Left ventricle myocardium inferior (tissue), 1 donor: ENCODE measurements around the gene SGSH. TPM values are rescaled to one million over a fixed set of nuclear protein-coding genes. Genes with fewer than 3 reads are reported as not detected.

Experiments used
- DNase-seq: peaks from one replicate; pipeline ENCODE4 v3.0.0-alpha.2; 2020
- H3K27ac ChIP-seq: fragments of 200-600 bp; replicated peaks from 2 replicates; pipeline ENCODE4 v1.8.0; 2021
- H3K27me3 ChIP-seq: fragments of 200-600 bp; 2 replicates; pipeline ENCODE4 v1.8.0; 2021; ENCODE audit warnings: low read depth
- H3K36me3 ChIP-seq: fragments of 200-600 bp; 2 replicates; pipeline ENCODE4 v1.8.0; 2021
- H3K4me1 ChIP-seq: fragments of 200-600 bp; 2 replicates; pipeline ENCODE4 v1.8.0; 2021
- H3K4me3 ChIP-seq: fragments of 200-600 bp; 2 replicates; pipeline ENCODE4 v1.8.0; 2021; ENCODE audit warnings: mild to moderate bottlenecking, moderate library complexity
- H3K9me3 ChIP-seq: fragments of 200-600 bp; replicated peaks from 2 replicates; pipeline ENCODE4 v1.8.0; 2021
- intact Hi-C: fragments of 100-400 bp; cut with micrococcal nuclease; formaldehyde crosslinking; loops from one replicate; pipeline ENCODE4 v1.11.0; 2022
- total RNA-seq: library from RNA; stranded (reverse); fragmentation: NEBNext Ultra II Directional; extraction: Animal tissue kit (Norgen Biotek cat#: 25700); gene quantifications from one replicate; pipeline ENCODE4 v1.2.1, GENCODE V29; 2021
- TF ChIP-seq, protein P1 (sequence below): fragments of 200-600 bp; IDR thresholded peaks from 2 replicates; pipeline ENCODE4 v1.8.0; 2021; ENCODE audit warnings: antibody characterized with exemption, mild to moderate bottlenecking, borderline replicate concordance
- donor health status: DM: no; HTN: yes; CAD: no; lungs with severe emphysema.

SGSH gene
- total RNA-seq, 1 donor from 2014 or later: 10.9 TPM

GRCh38 chr17:80242505-80242904 lies 22.4 kb upstream of the SGSH start:
- Histone ChIP-seq H3K27ac (no peak overlapping the region), H3K4me3 (no peak overlapping the region), H3K36me3 (peaks cover 51% of the 10 kb centered on the region), H3K4me1 (peaks cover 10% of the 10 kb centered on the region), H3K27me3 (no peaks in the 10 kb centered on the region), H3K9me3 (no peaks in the 10 kb centered on the region)
- TF ChIP-seq, protein P1, sequence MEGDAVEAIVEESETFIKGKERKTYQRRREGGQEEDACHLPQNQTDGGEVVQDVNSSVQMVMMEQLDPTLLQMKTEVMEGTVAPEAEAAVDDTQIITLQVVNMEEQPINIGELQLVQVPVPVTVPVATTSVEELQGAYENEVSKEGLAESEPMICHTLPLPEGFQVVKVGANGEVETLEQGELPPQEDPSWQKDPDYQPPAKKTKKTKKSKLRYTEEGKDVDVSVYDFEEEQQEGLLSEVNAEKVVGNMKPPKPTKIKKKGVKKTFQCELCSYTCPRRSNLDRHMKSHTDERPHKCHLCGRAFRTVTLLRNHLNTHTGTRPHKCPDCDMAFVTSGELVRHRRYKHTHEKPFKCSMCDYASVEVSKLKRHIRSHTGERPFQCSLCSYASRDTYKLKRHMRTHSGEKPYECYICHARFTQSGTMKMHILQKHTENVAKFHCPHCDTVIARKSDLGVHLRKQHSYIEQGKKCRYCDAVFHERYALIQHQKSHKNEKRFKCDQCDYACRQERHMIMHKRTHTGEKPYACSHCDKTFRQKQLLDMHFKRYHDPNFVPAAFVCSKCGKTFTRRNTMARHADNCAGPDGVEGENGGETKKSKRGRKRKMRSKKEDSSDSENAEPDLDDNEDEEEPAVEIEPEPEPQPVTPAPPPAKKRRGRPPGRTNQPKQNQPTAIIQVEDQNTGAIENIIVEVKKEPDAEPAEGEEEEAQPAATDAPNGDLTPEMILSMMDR: no peak
- intact Hi-C loops: no loop called here
- no peak for DNase-seq

GRCh38 chr17:80237386-80237785 lies 17.3 kb upstream of the SGSH start:
- no peak for DNase-seq
- TF ChIP-seq, protein P1: no peak
- H3K4me3 ChIP-seq: no peak overlapping the region
- intact Hi-C loops: no loop called here
- H3K36me3 ChIP-seq: peaks cover 76% of the 10 kb centered on the region
- H3K4me1 ChIP-seq: no peaks in the 10 kb centered on the region
- H3K27me3 ChIP-seq: no peaks in the 10 kb centered on the region
- H3K9me3 ChIP-seq: peaks cover 18% of the 10 kb centered on the region
- H3K27ac ChIP-seq: no peak overlapping the region

DNA sequence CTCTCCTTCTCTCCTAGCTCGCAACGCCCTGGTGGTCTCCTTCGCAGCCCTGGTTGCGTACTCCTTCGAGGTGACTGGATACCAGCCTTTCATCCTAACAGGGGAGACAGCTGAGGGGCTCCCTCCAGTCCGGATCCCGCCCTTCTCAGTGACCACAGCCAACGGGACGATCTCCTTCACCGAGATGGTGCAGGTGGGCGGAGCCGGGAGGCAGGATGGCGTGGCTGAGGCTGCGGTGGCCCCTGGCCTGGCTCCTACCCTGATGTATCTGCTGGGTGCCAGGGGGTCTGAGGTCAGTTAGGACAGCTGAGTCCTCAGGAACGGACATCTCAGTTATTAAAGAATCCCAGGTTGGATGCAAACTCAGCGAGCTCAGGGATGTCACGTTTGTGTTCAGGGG lies 16.8 kb upstream of the SGSH start:
- DNase-seq: no peak

GRCh38 chr17:80233202-80233601 lies 13.1 kb upstream of the SGSH start:
- Histone ChIP-seq H3K9me3 (peaks cover 33% of the 10 kb centered on the region), H3K27ac (no peak overlapping the region), H3K27me3 (no peaks in the 10 kb centered on the region), H3K4me1 (no peaks in the 10 kb centered on the region), H3K36me3 (peaks cover 92% of the 10 kb centered on the region), H3K4me3 (no peak overlapping the region)
- intact Hi-C loops: no loop called here
- DNase-seq: no peak
- TF ChIP-seq, protein P1: no peak

More for the DNA sequence above, 16.8 kb upstream of the SGSH start:
- Histone ChIP-seq H3K27ac (no peak overlapping the region), H3K9me3 (peaks cover 23% of the 10 kb centered on the region), H3K4me1 (no peaks in the 10 kb centered on the region), H3K36me3 (peaks cover 76% of the 10 kb centered on the region), H3K4me3 (no peak overlapping the region), H3K27me3 (no peaks in the 10 kb centered on the region)
- intact Hi-C loops: no loop called here
- TF ChIP-seq, protein P1: no peak

- H3K36me3 ChIP-seq: peaks cover 91% of the 10 kb centered on the region
- TF ChIP-seq, protein P1: no peak
These were observed 12.3 kb upstream of the SGSH start for GRCh38 chr17:80232438-80232837.

DNA sequence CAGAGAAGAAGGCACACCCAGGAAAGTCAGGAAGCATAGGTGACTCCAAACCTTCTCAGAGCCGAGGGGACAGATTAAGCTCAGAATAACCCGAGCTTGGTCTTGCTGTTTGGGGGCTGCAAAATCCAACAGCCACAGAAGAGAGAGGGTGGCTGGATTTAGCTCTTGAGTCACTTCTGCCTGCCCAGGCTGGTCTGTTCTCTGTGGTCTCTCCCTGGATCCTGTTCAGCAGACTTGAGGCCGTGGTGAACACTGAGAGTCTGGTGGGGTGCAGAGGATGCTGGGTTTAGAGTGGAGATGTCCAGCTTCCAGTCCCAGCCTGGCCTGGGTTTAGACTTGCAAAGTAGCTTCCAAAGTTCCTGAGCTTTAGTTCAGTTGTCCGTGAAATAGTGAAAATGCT lies 8.9 kb upstream of the SGSH start:
- H3K4me1 ChIP-seq: no peaks in the 10 kb centered on the region
- H3K9me3 ChIP-seq: peaks cover 31% of the 10 kb centered on the region
- H3K4me3 ChIP-seq: no peak overlapping the region
- H3K27ac ChIP-seq: no peak overlapping the region
- intact Hi-C loops: no loop called here
- DNase-seq: no peak
- TF ChIP-seq, protein P1: no peak
- H3K27me3 ChIP-seq: no peaks in the 10 kb centered on the region
- H3K36me3 ChIP-seq: peaks cover 58% of the 10 kb centered on the region

More at GRCh38 chr17:80232438-80232837, 12.3 kb upstream of the SGSH start:
- H3K4me1 ChIP-seq: no peaks in the 10 kb centered on the region
- H3K4me3 ChIP-seq: no peak overlapping the region
- no peaks in the 10 kb centered on the region for H3K27me3 ChIP-seq
- intact Hi-C loops: no loop called here
- no peak overlapping the region for H3K27ac ChIP-seq
- peaks cover 33% of the 10 kb centered on the region for H3K9me3 ChIP-seq
- DNase-seq: no peak
